AG04449 (cell line): ENCODE results near the gene ERN1.
"Not testable (repeated sequence)": the region's sequence is repeated elsewhere in the genome, so short reads cannot be mapped to it uniquely, and the experiment has no call there.

Experiments used
- CTCF ChIA-PET: fragments of 350-600 bp; formaldehyde crosslinking; extraction: SDS; loops from one replicate; lab custom pipeline; 2021; ENCODE audit warnings: antibody characterized with exemption; lab: Yijun Ruan, JAX
- POLR2A ChIA-PET: fragments of 400-600, 350-600 bp; formaldehyde crosslinking; extraction: SDS; loops from one replicate; lab custom pipeline; 2020; ENCODE audit warnings: antibody characterized with exemption, inconsistent platforms; lab: Yijun Ruan, JAX
- DNase-seq: peaks from one replicate; pipeline ENCODE4 v3.0.0-alpha.2; 2010; ENCODE audit warnings: low read depth, low spot score
- H3K4me3 ChIP-seq: 2 replicates; pipeline ENCODE4 v1.5.1; 2011; ENCODE audit warnings: low read depth, mild to moderate bottlenecking, control low read depth, low read length
- CTCF ChIP-seq: IDR thresholded peaks from one replicate; pipeline ENCODE4 v1.5.1; 2011; ENCODE audit warnings: mild to moderate bottlenecking, moderate library complexity, low read length, control low read depth, inconsistent platforms; ENCODE audit not compliant: insufficient read depth; ENCODE audit errors: missing control alignments

The ERN1 gene

GRCh38 chr17:64129765-64130558, at the start of gene ERN1:
ERN1 (minus strand) TSS chr17:64130144; CDS start chr17:64130029, 115 bp downstream.
- TF ChIP-seq CTCF = no peak
- CTCF ChIA-PET = interaction anchor here (0.9 to 27.2 kb wide), 20 partner anchors 8 to 219 kb away, joined by 3 to 1118 read pairs (median 4); partner anchors contain the start of genes CSHL1, GH1 and ICAM2

GRCh38 chr17:64179024-64179423, 49.1 kb upstream of the ERN1 start:
- DNase-seq, H3K4me3 ChIP-seq: not testable (repeated sequence)
- ChIA-PET CTCF (interaction anchor here (1.0 to 1.1 kb wide), 2 partner anchors 19 to 112 kb away, joined by 3 to 4 read pairs; no protein-coding TSS in a partner anchor), POLR2A (interaction anchor here (1.3 kb wide), 1 partner anchor 33 kb away, joined by 3 read pairs; no protein-coding TSS in a partner anchor)

More at GRCh38 chr17:64129765-64130558, at the start of gene ERN1:
- DNase-seq = peak; percentile 56
- peak within 1 kb of the TSS; percentile 64 for H3K4me3 ChIP-seq
- POLR2A ChIA-PET = interaction anchor here (0.5 to 3.5 kb wide), 13 partner anchors 12 to 152 kb away, joined by 3 to 35 read pairs (median 3); no protein-coding TSS in a partner anchor

- ChIA-PET CTCF (interaction anchor here (1.0 kb wide), 2 partner anchors 20 to 104 kb away, joined by 3 to 4 read pairs; no protein-coding TSS in a partner anchor), POLR2A (interaction anchor here (1.3 kb wide), 1 partner anchor 34 kb away, joined by 3 read pairs; no protein-coding TSS in a partner anchor)
- TF ChIP-seq CTCF = no peak
- H3K4me3 ChIP-seq = no peak overlapping the region
- DNase-seq = no peak
Measured at GRCh38 chr17:64178011-64178825, 48.3 kb upstream of the ERN1 start.

- POLR2A ChIA-PET = interaction anchor here (1.3 kb wide), 1 partner anchor 34 kb away, joined by 3 read pairs; no protein-coding TSS in a partner anchor
- CTCF ChIA-PET = interaction anchor here (1.0 to 1.8 kb wide), 2 partner anchors 59 to 105 kb away, joined by 3 to 4 read pairs; no protein-coding TSS in a partner anchor
- no peak for DNase-seq
- no peak for TF ChIP-seq CTCF
- no peak overlapping the region for H3K4me3 ChIP-seq
Measured at GRCh38 chr17:64177311-64178010, 47.5 kb upstream of the ERN1 start.

- TF ChIP-seq CTCF = no peak
- H3K4me3 ChIP-seq = no peak overlapping the region
- POLR2A ChIA-PET = interaction anchor here (2.8 kb wide), 1 partner anchor 31 kb away, joined by 9 read pairs; no protein-coding TSS in a partner anchor
- CTCF ChIA-PET = interaction anchor here (1.8 kb wide), 1 partner anchor 60 kb away, joined by 4 read pairs; no protein-coding TSS in a partner anchor
- DNase-seq = no peak
Measured at GRCh38 chr17:64176556-64176955, 46.6 kb upstream of the ERN1 start.
